Fibroblast of skin of back (primary cell): ENCODE results near the gene LRRC43.

Experiments
- DNase-seq: peaks from one replicate; pipeline ENCODE4 v3.0.0-alpha.2; 2013

The LRRC43 gene

DNA sequence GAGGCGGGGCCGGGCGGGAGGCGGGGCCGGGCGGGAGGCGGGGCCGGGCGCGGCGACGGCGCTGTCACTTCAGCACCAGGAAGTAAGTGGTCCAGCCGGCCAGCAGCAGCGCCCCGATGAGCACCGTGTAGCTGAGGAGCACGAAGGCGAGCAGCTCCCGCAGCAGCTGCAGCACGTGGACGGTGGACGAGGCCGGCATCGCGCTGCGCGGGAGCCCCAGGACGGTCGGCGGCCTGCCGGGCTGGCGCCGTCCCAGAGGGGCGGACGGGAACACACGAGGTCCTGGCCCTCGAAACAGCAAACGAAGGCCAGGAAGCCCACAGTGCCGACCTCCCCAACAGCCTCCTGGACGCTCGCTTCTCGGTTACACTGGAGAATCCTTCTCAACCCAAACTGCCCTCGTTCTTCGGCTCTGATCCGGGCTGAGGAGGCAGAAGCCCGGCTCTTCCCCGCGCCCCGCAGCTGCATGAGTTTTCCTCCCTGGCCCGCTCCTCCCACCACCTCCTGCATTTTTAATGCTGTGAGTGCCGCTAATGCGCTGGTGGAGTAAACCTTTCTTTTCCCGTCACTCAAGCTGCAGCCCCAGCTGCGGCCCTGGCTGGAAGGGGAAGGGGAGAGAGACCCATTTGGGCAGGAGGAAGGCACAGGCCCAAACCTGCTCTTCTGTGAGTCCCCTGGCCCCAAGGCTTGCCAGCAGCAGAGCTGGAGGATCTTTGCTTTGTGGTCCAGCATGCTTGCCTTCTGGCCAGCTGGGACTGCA is 43.6 kb downstream of the LRRC43 start:
- no peak for DNase-seq

GRCh38 chr12:122227341-122227740 is 44.4 kb downstream of the LRRC43 start:
- DNase-seq: no peak

DNA sequence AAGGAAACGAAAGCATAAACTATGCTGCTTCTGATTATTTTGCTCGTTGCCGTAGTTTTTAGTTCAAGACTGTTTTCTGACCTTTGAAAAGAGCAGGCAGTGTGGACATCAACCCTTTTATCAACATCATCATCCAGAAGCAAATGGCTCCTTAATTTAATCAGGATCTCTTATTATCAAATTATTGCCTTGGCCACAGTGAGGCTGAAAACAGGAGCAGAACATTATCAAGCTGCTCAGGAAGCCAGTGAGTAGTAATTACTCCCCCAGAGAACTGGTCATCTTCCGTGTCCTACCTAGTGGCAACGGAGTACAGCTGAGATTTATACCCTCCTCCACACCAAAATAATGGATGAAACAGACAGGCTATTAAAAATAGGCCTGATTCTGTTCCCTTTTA is 45.2 kb downstream of the LRRC43 start:
- DNase-seq: no peak

- DNase-seq: no peak
Measured at GRCh38 chr12:122230798-122231197, 47.9 kb downstream of the LRRC43 start.

DNA sequence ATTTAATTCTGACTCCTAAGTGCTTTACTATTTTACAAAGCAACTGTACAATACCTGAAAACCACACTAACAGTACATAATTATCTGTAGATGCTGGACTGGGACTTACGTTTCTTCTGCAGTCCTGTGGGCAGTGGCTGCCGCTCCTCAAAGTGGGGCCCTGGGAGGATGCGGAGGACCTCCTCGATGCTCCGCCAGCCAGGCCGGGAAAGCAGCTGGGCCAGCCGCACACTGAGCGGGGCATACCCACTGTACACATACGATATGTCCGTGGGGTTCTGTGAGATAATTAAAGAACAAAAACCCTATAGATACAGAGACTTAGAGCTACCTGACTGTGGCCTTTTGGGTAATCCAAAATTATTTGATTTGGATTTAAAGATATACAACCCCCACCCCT is 49.8 kb downstream of the LRRC43 start:
- no peak for DNase-seq

GRCh38 chr12:122235741-122236140 is 52.8 kb downstream of the LRRC43 start:
- DNase-seq: no peak

DNA sequence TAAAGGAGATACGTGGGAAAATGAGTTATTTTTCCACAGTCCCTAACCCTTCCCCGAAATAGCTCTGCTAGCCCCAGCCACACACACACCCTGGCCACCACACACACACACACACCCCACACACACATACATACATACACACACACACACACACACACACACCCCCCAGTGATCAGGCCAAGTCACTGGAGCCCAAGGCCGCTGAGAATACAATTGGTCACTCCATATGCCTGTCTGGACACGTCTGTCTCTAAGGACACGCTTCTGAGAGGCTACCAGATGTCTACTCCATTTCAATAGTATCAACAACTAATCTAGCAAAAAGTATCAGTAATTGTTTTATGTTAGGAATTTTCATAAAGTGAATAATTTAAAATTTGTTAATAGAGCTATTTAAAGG is 55.9 kb downstream of the LRRC43 start:
- DNase-seq: no peak

- DNase-seq: no peak
Measured at GRCh38 chr12:122243965-122244364, 61.0 kb downstream of the LRRC43 start.

DNA sequence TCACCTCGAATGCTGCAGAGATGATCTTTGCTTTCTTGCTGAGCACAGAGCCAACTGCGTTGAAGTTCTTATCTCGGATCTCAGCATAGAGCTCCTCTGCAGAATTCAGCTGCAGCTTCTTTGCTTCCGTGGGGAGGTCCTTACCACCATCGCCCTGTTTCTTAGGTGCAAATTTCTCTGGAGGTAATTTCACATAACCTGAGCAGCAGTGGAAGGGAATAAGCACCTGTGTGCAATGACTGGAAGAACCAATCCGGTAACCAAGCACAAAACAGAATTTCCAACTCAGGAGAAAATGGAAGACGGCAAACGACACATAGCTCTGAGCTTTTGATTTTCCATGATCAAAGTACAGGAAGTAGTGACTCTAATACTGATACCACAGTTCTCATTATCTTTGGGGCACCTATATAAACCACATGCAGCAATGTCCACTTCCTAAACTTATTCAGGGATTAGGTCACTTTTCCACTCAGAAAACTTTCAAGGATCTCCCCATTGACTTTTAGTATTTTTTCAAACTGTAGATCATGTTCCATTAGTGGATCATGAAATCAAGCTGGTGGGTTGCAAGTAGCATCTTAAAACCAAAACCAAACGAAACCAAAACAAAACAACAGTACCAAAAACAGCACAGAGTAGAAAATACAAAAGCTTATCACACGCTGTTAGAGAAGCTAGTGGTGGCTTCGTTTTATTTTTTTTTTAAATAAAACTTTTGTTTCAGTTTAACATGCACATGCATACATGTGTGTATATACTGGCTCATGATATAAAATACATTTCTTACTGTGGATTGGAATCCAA is 61.8 kb downstream of the LRRC43 start:
- DNase-seq: no peak

DNA sequence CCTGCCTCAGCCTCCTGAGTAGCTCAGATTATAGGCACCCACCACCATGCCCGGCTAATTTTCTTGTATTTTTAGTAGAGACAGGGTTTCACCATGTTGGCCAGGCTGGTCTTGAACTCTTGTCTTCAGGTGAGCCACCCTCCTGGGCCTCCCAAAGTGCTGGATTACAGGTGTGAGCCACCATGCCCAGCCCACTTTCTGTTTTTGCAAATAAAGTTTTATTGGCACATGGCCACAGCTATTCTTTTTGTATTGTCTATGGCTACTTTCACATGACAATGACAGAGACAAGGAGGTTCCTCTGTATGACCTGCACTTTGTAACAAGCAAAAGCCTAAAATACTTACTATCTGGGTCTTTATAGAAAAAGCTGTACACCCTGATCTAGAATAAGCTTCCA is 62.6 kb downstream of the LRRC43 start:
- no peak for DNase-seq

DNA sequence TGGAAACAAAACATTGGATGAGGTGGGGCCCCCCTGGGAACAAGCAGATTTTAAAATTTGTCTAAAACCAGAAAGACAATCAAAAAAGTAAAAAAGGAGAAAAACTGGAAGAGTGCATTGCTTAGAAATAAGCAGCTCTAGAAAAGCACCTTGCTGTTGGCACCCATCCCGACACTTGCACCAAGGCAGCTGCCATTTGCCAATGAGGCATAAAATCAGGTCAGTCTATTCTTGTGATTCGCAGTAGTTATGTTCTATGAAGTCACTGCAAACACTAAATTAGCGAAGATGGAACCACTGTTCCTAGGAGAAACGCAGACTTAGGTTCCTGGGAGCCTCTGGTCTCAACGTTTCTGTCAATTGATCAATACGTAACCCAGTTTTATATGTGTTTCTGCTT is 67.1 kb downstream of the LRRC43 start:
- no peak for DNase-seq

DNA sequence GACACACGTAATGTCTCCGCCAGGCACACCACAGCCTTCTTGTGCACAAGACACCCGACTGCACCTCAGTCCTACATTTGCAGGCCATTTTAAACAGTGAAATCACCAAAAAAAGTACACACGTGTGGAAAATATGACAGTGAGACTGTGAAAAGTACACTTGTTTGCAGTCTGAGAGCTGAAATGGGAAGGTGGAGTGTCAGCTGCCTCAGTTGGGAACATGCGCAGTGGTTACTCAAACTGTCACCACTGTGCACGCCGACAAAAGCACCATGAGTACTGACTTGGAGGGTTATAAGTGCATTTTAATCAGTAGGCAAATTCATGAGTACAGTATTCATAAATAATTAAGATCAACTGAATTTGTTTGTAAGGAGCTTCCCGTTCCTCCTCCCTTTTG is 67.6 kb downstream of the LRRC43 start:
- no peak for DNase-seq
